Muscle of leg (tissue), 11 donors: ENCODE measurements around the gene YAP1. TPM values are rescaled to one million over a fixed set of nuclear protein-coding genes. Genes with fewer than 3 reads are reported as not detected.
"Not testable (repeated sequence)": the region's sequence is repeated elsewhere in the genome, so short reads cannot be mapped to it uniquely, and the experiment has no call there.

ENCODE experiments used
- DNase-seq: peaks from one replicate; pipeline ENCODE4 v3.0.0; 2013
- H3K27ac ChIP-seq: one replicate; pipeline ENCODE4 v1.5.1; 2013; ENCODE audit warnings: mild to moderate bottlenecking, low read length, control low read depth
- H3K27me3 ChIP-seq: one replicate; pipeline ENCODE4 v1.6.1; 2013; ENCODE audit warnings: low read length; ENCODE audit not compliant: control insufficient read depth, insufficient read depth
- H3K36me3 ChIP-seq: one replicate; pipeline ENCODE4 v1.6.1; 2013; ENCODE audit warnings: low read length; ENCODE audit not compliant: control insufficient read depth, insufficient read depth
- H3K4me1 ChIP-seq: one replicate; pipeline ENCODE4 v1.6.1; 2013; ENCODE audit warnings: low read length; ENCODE audit not compliant: control insufficient read depth, insufficient read depth
- H3K4me3 ChIP-seq: one replicate; pipeline ENCODE4 v1.5.1; 2013; ENCODE audit warnings: low read length, control low read depth
- H3K9me3 ChIP-seq: replicated peaks from 2 replicates; pipeline ENCODE4 v1.6.1; 2013; ENCODE audit warnings: low read depth, low read length; ENCODE audit not compliant: control insufficient read depth
- WGBS: methylation state at CpG from one replicate; pipeline ENCODE4 v1.1.5; 2013; ENCODE audit warnings: missing lambda C conversion rate; ENCODE audit not compliant: insufficient coverage; 5-methylcytosine and 5-hydroxymethylcytosine counted together
- polyA plus RNA-seq, 8 donors: library from polyadenylated mRNA; unstranded; fragments of 120-200 nt; gene quantifications; one replicate each; pipeline versions ENCODE4 v1.2.1 to v1.2.3, GENCODE V29; 2013; ENCODE audit warnings: inconsistent platforms in 1 of 8, low replicate concordance in 1 of 8; ENCODE audit not compliant: insufficient read length in 8 of 8, insufficient read depth in 1 of 8
- total RNA-seq: library from RNA; stranded (reverse); fragments of 120-200 nt; gene quantifications from one replicate; pipeline ENCODE4 v1.2.4, GENCODE V29; 2013

YAP1 gene
- total and polyA plus RNA-seq, 9 donors, result 50.5 to 97.9 (median 73.5) TPM

DNA sequence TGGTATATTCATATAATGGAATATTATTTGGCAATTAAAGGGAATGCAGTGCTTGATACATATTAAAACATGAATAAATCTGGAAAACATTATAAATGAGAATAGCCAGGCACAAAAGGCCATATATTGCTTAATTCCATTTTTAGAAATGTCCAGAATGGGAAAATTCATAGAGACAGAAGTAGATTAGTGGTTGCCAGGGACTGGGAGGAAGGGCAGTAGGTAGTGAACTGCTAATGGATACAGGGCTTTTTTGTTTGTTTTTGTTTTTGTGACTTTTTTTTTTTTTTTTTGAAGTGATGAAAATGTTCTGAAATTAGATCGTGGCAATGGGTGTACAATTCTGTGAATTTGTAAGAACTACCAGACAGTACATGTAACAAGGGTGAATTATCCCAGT lies 86.1 kb downstream of the YAP1 start:
- no CpG with 5 or more reads among the region's 1 CpG for WGBS
- DNase-seq, result no peak
- no peaks in the 10 kb centered on the region for H3K4me1 ChIP-seq
- no peaks in the 10 kb centered on the region for H3K27me3 ChIP-seq
- H3K4me3 ChIP-seq, result no peak overlapping the region
- H3K36me3 ChIP-seq, result no peaks in the 10 kb centered on the region
- no peaks in the 10 kb centered on the region for H3K9me3 ChIP-seq
- no peak overlapping the region for H3K27ac ChIP-seq

DNA sequence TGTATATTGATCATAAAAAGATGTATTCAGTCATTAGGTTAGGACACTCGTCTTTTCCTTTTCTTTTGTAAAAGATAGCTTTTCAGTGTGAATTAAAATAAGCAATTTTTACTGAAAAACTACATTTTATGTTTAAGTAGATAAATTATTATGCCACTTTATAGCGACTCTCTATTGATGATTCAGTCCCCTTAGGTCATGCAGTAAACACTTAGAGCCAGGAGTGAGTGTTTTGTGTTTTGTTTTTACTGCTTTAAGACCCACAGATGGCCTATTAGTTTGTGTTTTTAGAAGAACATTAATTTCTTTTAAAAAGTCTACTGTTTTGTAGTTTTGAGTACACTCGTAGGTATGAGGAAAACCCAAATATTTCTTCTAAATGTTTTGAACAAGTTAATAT lies 86.6 kb downstream of the YAP1 start:
- no peak for DNase-seq

DNA sequence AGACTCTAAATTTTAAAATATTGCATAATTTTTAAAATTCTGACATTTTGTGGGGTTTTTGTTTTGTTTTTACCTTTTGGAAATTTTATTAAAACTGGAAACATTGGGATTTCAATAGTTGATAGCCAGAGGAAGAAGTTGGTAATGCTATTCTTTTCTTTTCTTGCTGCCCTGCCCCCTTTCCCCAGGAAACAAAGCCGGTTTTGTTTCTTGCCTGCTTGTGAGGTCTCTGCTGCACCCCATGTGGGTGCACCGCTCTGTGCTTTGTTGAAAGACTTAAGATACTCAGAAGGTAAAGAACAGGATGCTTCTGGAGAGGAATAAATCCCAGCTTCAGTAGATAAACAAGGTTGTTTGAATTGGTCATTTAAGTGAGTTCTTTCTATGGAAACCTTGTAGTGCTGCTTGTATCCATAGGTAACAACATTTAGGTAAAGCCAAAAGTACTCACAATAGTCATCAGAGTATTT lies 87.5 kb downstream of the YAP1 start:
- Histone ChIP-seq H3K36me3 (no peaks in the 10 kb centered on the region), H3K27ac (no peak overlapping the region), H3K9me3 (no peaks in the 10 kb centered on the region), H3K4me3 (no peak overlapping the region), H3K4me1 (no peaks in the 10 kb centered on the region), H3K27me3 (no peaks in the 10 kb centered on the region)
- 83% methylated on average over 1 of the region's 2 CpGs for WGBS
- DNase-seq, result no peak

More for the DNA sequence above, 86.6 kb downstream of the YAP1 start:
- Histone ChIP-seq H3K36me3 (no peaks in the 10 kb centered on the region), H3K9me3 (no peaks in the 10 kb centered on the region), H3K4me3 (no peak overlapping the region), H3K27me3 (no peaks in the 10 kb centered on the region), H3K4me1 (no peaks in the 10 kb centered on the region), H3K27ac (no peak overlapping the region)
- no CpG with 5 or more reads among the region's 3 CpGs for WGBS

DNA sequence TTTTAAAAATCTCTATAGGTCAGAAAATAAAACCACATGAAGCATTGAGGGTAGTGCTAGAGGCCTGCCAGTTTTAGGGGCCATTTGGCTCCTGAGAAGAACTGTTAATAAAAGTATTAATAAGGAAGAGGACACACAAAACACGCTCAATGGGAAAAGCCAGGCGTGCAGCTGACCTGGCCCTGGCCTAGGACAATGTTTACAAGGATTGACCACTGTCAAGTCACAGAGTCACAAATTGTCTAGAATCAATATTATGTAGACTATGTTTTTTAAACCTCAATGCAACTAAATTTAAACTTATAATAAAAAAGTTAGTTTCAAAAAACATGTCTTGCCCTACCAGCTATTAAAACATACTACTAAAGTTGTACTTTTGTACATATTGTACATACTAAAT lies 89.4 kb downstream of the YAP1 start:
- no peaks in the 10 kb centered on the region for H3K4me1 ChIP-seq
- H3K4me3 ChIP-seq, result no peak overlapping the region
- H3K9me3 ChIP-seq, result no peaks in the 10 kb centered on the region
- H3K27ac ChIP-seq, result no peak overlapping the region
- H3K27me3 ChIP-seq, result no peaks in the 10 kb centered on the region
- DNase-seq, result no peak
- no peaks in the 10 kb centered on the region for H3K36me3 ChIP-seq
- WGBS, result no CpG with 5 or more reads among the region's 2 CpGs

DNA sequence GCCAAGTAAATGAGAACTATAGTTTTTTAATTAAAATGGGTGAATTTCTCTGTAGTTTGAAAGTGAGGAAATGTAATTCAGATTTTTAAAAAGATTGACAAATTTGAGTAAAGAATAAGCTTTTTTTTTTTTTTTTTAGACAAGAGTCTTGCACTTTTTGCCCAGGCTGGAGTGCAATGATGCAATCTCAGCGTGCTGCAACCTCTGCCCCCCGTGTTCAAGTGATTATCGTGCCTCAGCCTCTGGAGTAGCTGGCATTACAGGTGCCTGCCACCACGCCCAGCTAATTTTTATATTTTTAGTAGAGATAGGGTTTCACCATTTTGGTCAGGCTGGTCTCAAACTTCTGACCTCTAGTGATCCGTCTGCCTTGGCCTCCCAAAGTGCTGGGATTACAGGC lies 90.1 kb downstream of the YAP1 start:
- not testable (repeated sequence) for H3K27me3 ChIP-seq, H3K27ac ChIP-seq, DNase-seq, H3K36me3 ChIP-seq, H3K4me3 ChIP-seq, H3K9me3 ChIP-seq, H3K4me1 ChIP-seq
- no CpG with 5 or more reads among the region's 5 CpGs for WGBS

DNA sequence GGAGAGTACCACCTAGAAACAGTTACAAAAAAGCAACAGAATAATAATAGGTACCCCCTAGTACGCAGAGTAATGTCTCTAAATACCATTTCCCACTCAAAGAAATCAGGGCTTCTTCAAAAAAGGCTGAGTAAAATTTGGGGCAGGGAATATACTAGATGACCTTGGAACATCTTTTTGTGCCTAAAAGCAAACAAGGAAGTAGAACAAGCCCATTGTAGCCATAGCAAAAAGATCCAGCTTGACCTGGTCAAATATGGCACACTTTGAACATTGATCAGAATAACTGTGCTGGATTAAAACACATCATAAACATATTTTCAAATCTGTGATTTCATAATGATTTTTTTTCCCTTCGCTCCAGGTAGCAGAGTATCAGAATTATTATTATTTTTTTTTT lies 91.5 kb downstream of the YAP1 start:
- no peak for DNase-seq
- no CpG with 5 or more reads among the region's 2 CpGs for WGBS
- H3K9me3 ChIP-seq, result no peaks in the 10 kb centered on the region
- H3K4me1 ChIP-seq, result no peaks in the 10 kb centered on the region
- H3K27ac ChIP-seq, result no peak overlapping the region
- no peak overlapping the region for H3K4me3 ChIP-seq
- H3K27me3 ChIP-seq, result no peaks in the 10 kb centered on the region
- H3K36me3 ChIP-seq, result peaks cover 5% of the 10 kb centered on the region

DNA sequence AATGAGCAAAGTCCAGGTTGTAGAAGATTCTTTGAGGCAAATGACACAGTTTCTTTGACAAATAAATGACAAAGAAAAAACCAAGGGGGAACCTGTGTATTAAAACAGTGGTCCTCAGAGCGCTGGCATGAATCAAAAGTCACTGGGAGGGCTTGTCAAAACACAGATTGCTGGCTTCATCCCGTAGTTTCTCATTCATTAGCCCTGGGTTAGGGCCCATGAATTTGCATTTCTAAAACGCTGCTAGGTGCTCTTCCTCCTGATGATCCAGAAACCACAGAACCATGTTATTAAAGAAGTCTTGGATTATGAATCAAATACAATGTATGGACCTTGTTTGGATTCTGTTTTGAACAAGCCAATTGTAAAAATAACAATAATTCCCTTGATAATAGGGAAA lies 92.7 kb downstream of the YAP1 start:
- H3K9me3 ChIP-seq, result no peaks in the 10 kb centered on the region
- DNase-seq, result no peak
- H3K4me1 ChIP-seq, result no peaks in the 10 kb centered on the region
- no peaks in the 10 kb centered on the region for H3K27me3 ChIP-seq
- H3K27ac ChIP-seq, result no peak overlapping the region
- WGBS, result 90% methylated on average over 1 of the region's 3 CpGs
- H3K4me3 ChIP-seq, result no peak overlapping the region
- H3K36me3 ChIP-seq, result peaks cover 13% of the 10 kb centered on the region

DNA sequence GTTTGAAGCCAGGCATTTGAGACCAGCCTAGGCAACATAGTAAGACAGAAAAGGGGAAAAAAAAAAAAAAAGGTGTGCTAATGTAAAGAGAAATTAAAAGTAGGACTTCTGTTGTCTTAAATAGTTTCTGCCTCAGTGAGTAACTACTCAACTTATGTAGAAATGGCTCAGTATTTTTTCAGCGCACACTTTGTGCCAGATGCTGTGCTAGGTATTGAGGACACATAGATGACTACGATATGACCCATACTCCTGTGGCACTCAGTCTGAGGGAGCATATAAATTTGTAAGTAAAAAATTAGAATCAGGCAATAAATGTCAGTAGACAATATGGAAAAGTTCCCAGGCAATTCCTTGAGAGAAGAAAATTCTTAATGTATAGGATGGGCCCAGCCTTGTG lies 93.9 kb downstream of the YAP1 start:
- peaks cover 14% of the 10 kb centered on the region for H3K36me3 ChIP-seq
- DNase-seq, result no peak
- no peak overlapping the region for H3K27ac ChIP-seq
- H3K9me3 ChIP-seq, result no peaks in the 10 kb centered on the region
- H3K4me3 ChIP-seq, result no peak overlapping the region
- WGBS, result 50% methylated on average over 2 of the region's 2 CpGs
- no peaks in the 10 kb centered on the region for H3K4me1 ChIP-seq
- H3K27me3 ChIP-seq, result no peaks in the 10 kb centered on the region

DNA sequence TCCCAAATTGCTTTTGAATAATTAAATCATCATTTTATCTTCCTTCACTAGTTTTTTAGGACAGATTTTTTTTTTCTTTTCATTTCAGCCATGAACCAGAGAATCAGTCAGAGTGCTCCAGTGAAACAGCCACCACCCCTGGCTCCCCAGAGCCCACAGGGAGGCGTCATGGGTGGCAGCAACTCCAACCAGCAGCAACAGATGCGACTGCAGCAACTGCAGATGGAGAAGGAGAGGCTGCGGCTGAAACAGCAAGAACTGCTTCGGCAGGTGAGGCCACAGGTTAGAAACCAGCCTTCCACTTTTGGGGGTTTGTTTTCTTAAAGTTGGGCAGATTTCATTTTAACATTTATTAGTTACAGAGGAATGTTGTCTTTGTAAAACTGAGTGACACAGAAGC lies 95.6 kb downstream of the YAP1 start:
- H3K4me3 ChIP-seq, result no peak overlapping the region
- no CpG with 5 or more reads among the region's 4 CpGs for WGBS
- H3K9me3 ChIP-seq, result no peaks in the 10 kb centered on the region
- no peaks in the 10 kb centered on the region for H3K27me3 ChIP-seq
- no peak for DNase-seq
- no peak overlapping the region for H3K27ac ChIP-seq
- H3K4me1 ChIP-seq, result no peaks in the 10 kb centered on the region
- peaks cover 21% of the 10 kb centered on the region for H3K36me3 ChIP-seq

DNA sequence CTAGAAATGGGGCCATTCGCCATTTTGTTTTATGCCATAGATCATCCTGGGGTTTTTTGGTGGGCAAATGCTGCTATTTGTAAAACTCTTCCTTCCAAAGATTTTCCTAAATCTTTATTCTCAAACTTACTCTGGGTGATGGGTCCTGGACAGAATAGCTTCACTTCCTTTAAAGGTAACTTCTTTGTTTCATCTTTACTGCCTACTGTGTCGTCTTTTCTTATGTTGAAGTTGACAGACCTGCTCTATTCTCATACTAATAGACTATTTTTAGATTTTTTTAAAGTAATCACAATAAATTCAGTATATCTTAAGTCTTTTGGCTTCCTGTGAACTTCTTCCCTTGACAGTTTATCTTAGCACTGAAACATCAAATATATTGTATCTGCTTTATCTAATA lies 98.6 kb downstream of the YAP1 start:
- Histone ChIP-seq H3K27me3 (no peaks in the 10 kb centered on the region), H3K4me1 (no peaks in the 10 kb centered on the region), H3K27ac (no peak overlapping the region), H3K4me3 (no peak overlapping the region), H3K9me3 (no peaks in the 10 kb centered on the region), H3K36me3 (peaks cover 29% of the 10 kb centered on the region)
- no peak for DNase-seq
- no CpG with 5 or more reads among the region's 2 CpGs for WGBS

DNA sequence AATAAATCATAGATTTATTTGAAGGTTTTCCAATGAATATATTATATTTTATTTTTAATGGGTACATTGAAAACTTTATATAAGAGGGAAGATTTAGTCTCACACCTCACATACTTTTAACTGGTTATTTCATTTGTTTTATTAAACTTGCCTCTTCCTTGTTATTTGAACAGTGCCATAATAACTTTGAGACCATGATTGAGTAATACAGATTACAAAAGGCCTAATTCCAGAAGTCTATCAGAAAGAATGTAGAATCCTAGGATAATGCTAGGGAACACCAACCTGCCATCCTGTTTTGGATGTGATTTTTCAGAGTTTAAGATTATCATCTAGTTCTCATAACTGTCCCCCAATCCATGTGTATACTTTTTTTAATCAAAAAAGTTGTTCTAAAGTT lies 104.4 kb downstream of the YAP1 start:
- DNase-seq, result no peak
- H3K4me1 ChIP-seq, result no peaks in the 10 kb centered on the region
- no peak overlapping the region for H3K4me3 ChIP-seq
- no peaks in the 10 kb centered on the region for H3K27me3 ChIP-seq
- peaks cover 18% of the 10 kb centered on the region for H3K36me3 ChIP-seq
- H3K27ac ChIP-seq, result no peak overlapping the region
- H3K9me3 ChIP-seq, result no peaks in the 10 kb centered on the region
